ENCODE data around the gene ANXA3.

GRCh38 chr4:78518561-78518960, 33.0 kb upstream of the ANXA3 start:
- TF ChIP-seq EZH2 (IDR thresholded peaks at IDR 0.05; ENCODE audit: borderline replicate concordance, low read depth, low read length, severe bottlenecking), result no peak
- TF ChIP-seq, protein P1, sequence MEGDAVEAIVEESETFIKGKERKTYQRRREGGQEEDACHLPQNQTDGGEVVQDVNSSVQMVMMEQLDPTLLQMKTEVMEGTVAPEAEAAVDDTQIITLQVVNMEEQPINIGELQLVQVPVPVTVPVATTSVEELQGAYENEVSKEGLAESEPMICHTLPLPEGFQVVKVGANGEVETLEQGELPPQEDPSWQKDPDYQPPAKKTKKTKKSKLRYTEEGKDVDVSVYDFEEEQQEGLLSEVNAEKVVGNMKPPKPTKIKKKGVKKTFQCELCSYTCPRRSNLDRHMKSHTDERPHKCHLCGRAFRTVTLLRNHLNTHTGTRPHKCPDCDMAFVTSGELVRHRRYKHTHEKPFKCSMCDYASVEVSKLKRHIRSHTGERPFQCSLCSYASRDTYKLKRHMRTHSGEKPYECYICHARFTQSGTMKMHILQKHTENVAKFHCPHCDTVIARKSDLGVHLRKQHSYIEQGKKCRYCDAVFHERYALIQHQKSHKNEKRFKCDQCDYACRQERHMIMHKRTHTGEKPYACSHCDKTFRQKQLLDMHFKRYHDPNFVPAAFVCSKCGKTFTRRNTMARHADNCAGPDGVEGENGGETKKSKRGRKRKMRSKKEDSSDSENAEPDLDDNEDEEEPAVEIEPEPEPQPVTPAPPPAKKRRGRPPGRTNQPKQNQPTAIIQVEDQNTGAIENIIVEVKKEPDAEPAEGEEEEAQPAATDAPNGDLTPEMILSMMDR (IDR thresholded peaks at IDR 0.05; ENCODE audit: extremely low read depth in 1 of 2, insufficient read depth in 1 of 2, low read depth in 1 of 2, low read length in 2 of 2), result no peak
